ENCODE results near the gene HEMGN. TPM values are rescaled to one million over a fixed set of nuclear protein-coding genes. Genes with fewer than 3 reads are reported as not detected.

HEMGN gene
- total RNA-seq, 1 donor from 2014 or later, result not detected

- no peak for DNase-seq
These were observed 42.8 kb downstream of the HEMGN start for GRCh38 chr9:97895211-97895610.

GRCh38 chr9:97892421-97892820, 45.6 kb downstream of the HEMGN start:
- no peak for DNase-seq

- DNase-seq, result no peak
These were observed 46.2 kb downstream of the HEMGN start for GRCh38 chr9:97891736-97892135.

- DNase-seq, result peak; percentile 53
These were observed 47.8 kb downstream of the HEMGN start for GRCh38 chr9:97889941-97890887.

- peak; percentile 50 for DNase-seq
These were observed 57.6 kb downstream of the HEMGN start for GRCh38 chr9:97880336-97880735.

Other genes starting within 250 kb of the HEMGN start
- gene XPA, start 240.8 kb downstream of the HEMGN start, total RNA-seq, result 8.3 and 11.9 TPM in 2 replicates
- 0.09 and 0.17 TPM in 2 replicates for gene FOXE1, start 84.9 kb downstream of the HEMGN start, total RNA-seq
- gene TRMO, start 15.7 kb downstream of the HEMGN start, total RNA-seq, result 18.5 and 19.2 TPM in 2 replicates
- 6.0 and 12.9 TPM in 2 replicates for gene ANP32B, start 45.2 kb upstream of the HEMGN start, total RNA-seq
- 106 and 139 TPM in 2 replicates for gene NANS, start 118.6 kb upstream of the HEMGN start, total RNA-seq
- gene TRIM14, start 181.1 kb upstream of the HEMGN start, total RNA-seq, result 1.5 and 4.8 TPM in 2 replicates

Measured in dermis blood vessel endothelial cell (primary cell).